GM12878 (cell line): ENCODE measurements around the gene SLC1A2. TPM values are rescaled to one million over a fixed set of nuclear protein-coding genes. Genes with fewer than 3 reads are reported as not detected.

Experiments used
- ATAC-seq: fragments of 200-7000 bp; cut with Tn5 transposase; 3 replicates; pipeline ENCODE4 v1.9.1; 2020; ENCODE audit warnings: mild to moderate bottlenecking, moderate library complexity
- BruUV-seq: library from RNA; stranded (reverse); fragments of 400-500 nt; replicated peaks from 2 replicates; lab custom pipeline; 2021; lab: Mats Ljungman, UMichigan
- CTCF ChIA-PET: fragments of 300-600 bp; sonication (Branson Sonifier 250); formaldehyde crosslinking; extraction: SDS; loops from one replicate; lab custom pipeline; 2021; ENCODE audit warnings: inconsistent platforms; lab: Yijun Ruan, JAX
- POLR2A ChIA-PET: fragments of 350-600 bp; formaldehyde crosslinking; extraction: SDS; loops from one replicate; lab custom pipeline; 2021; ENCODE audit warnings: inconsistent platforms; lab: Charles Lee
- RAD21 ChIA-PET: fragments of 300-600 bp; sonication (Branson Sonifier 250); formaldehyde crosslinking; loops from one replicate; lab custom pipeline; 2023; ENCODE audit warnings: antibody characterized with exemption; ENCODE audit not compliant: unreplicated experiment; lab: Charles Lee
- SMC1A ChIA-PET: fragments of 300-600 bp; sonication (Branson Sonifier 250); formaldehyde crosslinking; loops from one replicate; lab custom pipeline; 2023; ENCODE audit not compliant: unreplicated experiment, uncharacterized antibody; lab: Charles Lee
- DNase-seq: peaks from one replicate; pipeline ENCODE4 v3.0.0-alpha.2; 2011; ENCODE audit warnings: low read depth, low spot score
- FAIRE-seq: peaks from 3 replicates; lab custom pipeline; 2011; peaks lifted over from hg19 to GRCh38; lab: Jason Lieb, UNC
- H2AFZ ChIP-seq: 2 replicates; pipeline ENCODE4 v1.6.0; 2011; ENCODE audit warnings: low read depth, low read length, control low read depth; ENCODE audit not compliant: control insufficient read depth
- H3K27ac ChIP-seq: 2 replicates; pipeline ENCODE4 v1.5.1; 2011; ENCODE audit warnings: control low read depth; ENCODE audit not compliant: control insufficient read depth, insufficient read depth
- H3K27me3 ChIP-seq, 2 experiments: replicated peaks in 1 of 2; 2 replicates each; pipeline versions ENCODE4 v1.6.0 to v1.6.1; 2011; ENCODE audit warnings: low read length in 1 of 2; ENCODE audit not compliant: control insufficient read depth in 2 of 2, insufficient read depth in 2 of 2
- H3K36me3 ChIP-seq, 2 experiments: 2 replicates each; pipeline ENCODE4 v1.5.1; 2011; ENCODE audit warnings: low read length in 1 of 2; ENCODE audit not compliant: control insufficient read depth in 2 of 2, insufficient read depth in 2 of 2
- H3K4me1 ChIP-seq: 2 replicates; pipeline ENCODE4 v1.6.1; 2011; ENCODE audit warnings: mild to moderate bottlenecking, low read length, moderate library complexity, mixed read lengths; ENCODE audit not compliant: control insufficient read depth, insufficient read depth
- H3K4me2 ChIP-seq: 2 replicates; pipeline ENCODE4 v1.6.0; 2011; ENCODE audit warnings: control low read depth; ENCODE audit not compliant: control insufficient read depth, insufficient read depth
- H3K4me3 ChIP-seq: fragments of 200-600 bp; sonication (generic); 2 replicates; pipeline ENCODE4 v1.5.1; 2016
- H3K79me2 ChIP-seq: 2 replicates; pipeline ENCODE4 v1.6.0; 2011; ENCODE audit warnings: low read length; ENCODE audit not compliant: control insufficient read depth, insufficient read depth
- H3K9ac ChIP-seq: 2 replicates; pipeline ENCODE4 v1.8.0; 2011; ENCODE audit warnings: low read length, control low read depth, mixed read lengths; ENCODE audit not compliant: control insufficient read depth, insufficient read depth
- H3K9me3 ChIP-seq: replicated peaks from 3 replicates; pipeline ENCODE4 v1.5.1; 2011; ENCODE audit warnings: mild to moderate bottlenecking, low read length; ENCODE audit not compliant: control insufficient read depth, insufficient read depth
- H4K20me1 ChIP-seq: 2 replicates; pipeline ENCODE4 v1.6.0; 2011; ENCODE audit not compliant: control insufficient read depth, insufficient read depth
- EZH2 ChIP-seq: IDR thresholded peaks from 2 replicates; pipeline ENCODE4 v1.6.1; 2012; ENCODE audit warnings: low read depth, mild to moderate bottlenecking, control low read depth, inconsistent platforms, low read length, borderline replicate concordance; ENCODE audit not compliant: control insufficient read depth
- SPI1 ChIP-seq: IDR thresholded peaks from 2 replicates; pipeline ENCODE4 v1.6.1; 2011; ENCODE audit warnings: low read depth, mild to moderate bottlenecking, low read length, moderate library complexity, borderline replicate concordance; ENCODE audit not compliant: insufficient read depth
- TCF3 ChIP-seq: IDR thresholded peaks from 2 replicates; pipeline ENCODE4 v1.6.1; 2012; ENCODE audit warnings: low read depth, mild to moderate bottlenecking, low read length, borderline replicate concordance; ENCODE audit not compliant: insufficient read depth
- ZNF24 ChIP-seq: fragments of 450-650 bp; IDR thresholded peaks from 2 replicates; pipeline ENCODE4 v1.6.1; 2017; ENCODE audit warnings: antibody characterized with exemption, mild to moderate bottlenecking
- ZNF384 ChIP-seq: IDR thresholded peaks from 2 replicates; pipeline ENCODE4 v1.6.1; 2012; ENCODE audit warnings: low read depth, mild to moderate bottlenecking, low read length, improper control_type of control experiment, borderline replicate concordance
- WGBS: methylation state at CpG from one replicate; pipeline ENCODE4 v1.1.6; 2016; ENCODE audit warnings: low lambda C conversion rate; ENCODE audit not compliant: insufficient replicate concordance, insufficient coverage; ENCODE audit errors: missing lambda C conversion rate; 5-methylcytosine and 5-hydroxymethylcytosine counted together
- in situ Hi-C: fragments of 300-500 bp; cut with MboI; formaldehyde crosslinking; loops from 9 replicates; pipeline ENCODE4 v1.14.3; 2018; ENCODE audit warnings: mixed read lengths
- intact Hi-C: fragments of 100-400 bp; cut with micrococcal nuclease; formaldehyde crosslinking; loops from one replicate; pipeline ENCODE4 v1.14.2; 2022; ENCODE audit not compliant: unreplicated experiment
- polyA plus RNA-seq, 11 experiments: library from polyadenylated mRNA; depleted of rRNA in 4 of 11; unstranded in 6 of 11; stranded (reverse) in 5 of 11; fragments of >200 nt; fragmentation: Nextera tagmentation in 4 of 11; fragmentation: Illumina TruSeq in 1 of 11; extraction: Ambion mirVana in 4 of 11; extraction: Trizol in 1 of 11; gene quantifications; 1 replicate in 1 of 11; 2 replicates in 10 of 11; pipeline versions ENCODE4 v1.2.1 to v1.2.3, GENCODE V29; 2011 to 2016; ENCODE audit warnings: inconsistent platforms in 2 of 11, missing spikeins in 2 of 11, low read depth in 1 of 11
- total RNA-seq, 4 experiments: library from RNA; depleted of rRNA in 3 of 4; stranded (reverse); fragments of >200 nt in 3 of 4; fragmentation: Illumina TruSeq in 1 of 4; extraction: Trizol in 1 of 4; gene quantifications; 2 replicates each; pipeline versions ENCODE4 v1.2.1 to v1.2.3, GENCODE V29; 2013 to 2021
- TF ChIP-seq, protein P1 (sequence below): fragments of 450-650 bp; IDR thresholded peaks from 2 replicates; pipeline ENCODE4 v1.6.1; 2017; ENCODE audit warnings: mild to moderate bottlenecking, low read depth, inconsistent platforms; ENCODE audit not compliant: poor library complexity, severe bottlenecking
- TF ChIP-seq, protein P2 (sequence below): fragments of 450-650 bp; IDR thresholded peaks from 2 replicates; pipeline ENCODE4 v1.6.1; 2017; ENCODE audit warnings: mild to moderate bottlenecking
- TF ChIP-seq, protein P3 (sequence below): IDR thresholded peaks from 2 replicates; pipeline ENCODE4 v1.6.1; 2012; ENCODE audit warnings: improper control_type of control experiment, low read depth, low read length; ENCODE audit not compliant: insufficient replicate concordance
- TF ChIP-seq, protein P4 (sequence below): fragments of 450-650 bp; IDR thresholded peaks from 2 replicates; pipeline ENCODE4 v1.6.1; 2017; ENCODE audit warnings: borderline replicate concordance

Gene SLC1A2
- total and polyA plus RNA-seq, 10 of the 15 experiments (the other 5 are each of a cell fraction or from before 2014, with no cell fraction given) = 0.01 to 0.84 (median 0.22) TPM; not detected in 1

DNA sequence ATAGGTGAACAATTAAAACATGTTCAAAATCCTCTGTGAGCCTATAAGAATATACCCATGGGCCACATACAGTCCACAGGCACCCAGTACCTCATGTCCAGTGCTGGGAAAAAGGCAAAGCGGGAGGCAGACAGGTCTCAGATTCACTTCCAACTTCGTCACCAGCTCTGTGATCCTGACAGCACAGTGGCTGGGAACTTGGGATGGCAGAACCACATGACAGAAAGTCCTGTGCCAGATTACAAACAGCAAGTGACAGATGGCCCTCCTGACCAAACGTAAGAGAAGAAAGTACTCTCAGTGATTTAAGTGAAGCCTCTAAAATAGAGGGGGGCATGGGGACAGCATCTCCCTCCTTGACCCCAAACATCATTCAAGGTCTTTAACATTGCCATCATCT lies 5.8 kb downstream of the SLC1A2 start:
- Histone ChIP-seq H4K20me1 (no peaks in the 10 kb centered on the region), H3K27me3 (peaks cover 7 to 21% of the 10 kb centered on the region in 2 experiments), H2AFZ (no peak overlapping the region), H3K36me3 (no peaks in the 10 kb centered on the region), H3K27ac (no peak overlapping the region), H3K79me2 (no peaks in the 10 kb centered on the region), H3K9me3 (no peaks in the 10 kb centered on the region), H3K4me1 (no peaks in the 10 kb centered on the region), H3K4me2 (no peak overlapping the region), H3K9ac (no peak overlapping the region), H3K4me3 (no peak overlapping the region)
- no TSS peak for BruUV-seq
- ATAC-seq (no peak), DNase-seq (no peak), FAIRE-seq (no peak)
- SMC1A ChIA-PET = no interaction called here
- CTCF ChIA-PET = interaction anchor here (1.2 kb wide), 1 partner anchor 10 kb away, joined by 3 read pairs; no protein-coding TSS in a partner anchor
- intact Hi-C loops (loop anchor here (5.0 kb wide), 1 partner anchor 906 kb away; no protein-coding TSS in a partner anchor), in situ Hi-C loops (loop anchor here (10.0 kb wide), 1 partner anchor 829 kb away; no protein-coding TSS in a partner anchor)
- 0% methylated on average over 3 of the region's 3 CpGs for WGBS
- RAD21 ChIA-PET = interaction anchor here (1.3 kb wide), 1 partner anchor 24 kb away, joined by 3 read pairs; no protein-coding TSS in a partner anchor
- POLR2A ChIA-PET = no interaction called here
- no peak for TF ChIP-seq ZNF24
- TF ChIP-seq, protein P1, sequence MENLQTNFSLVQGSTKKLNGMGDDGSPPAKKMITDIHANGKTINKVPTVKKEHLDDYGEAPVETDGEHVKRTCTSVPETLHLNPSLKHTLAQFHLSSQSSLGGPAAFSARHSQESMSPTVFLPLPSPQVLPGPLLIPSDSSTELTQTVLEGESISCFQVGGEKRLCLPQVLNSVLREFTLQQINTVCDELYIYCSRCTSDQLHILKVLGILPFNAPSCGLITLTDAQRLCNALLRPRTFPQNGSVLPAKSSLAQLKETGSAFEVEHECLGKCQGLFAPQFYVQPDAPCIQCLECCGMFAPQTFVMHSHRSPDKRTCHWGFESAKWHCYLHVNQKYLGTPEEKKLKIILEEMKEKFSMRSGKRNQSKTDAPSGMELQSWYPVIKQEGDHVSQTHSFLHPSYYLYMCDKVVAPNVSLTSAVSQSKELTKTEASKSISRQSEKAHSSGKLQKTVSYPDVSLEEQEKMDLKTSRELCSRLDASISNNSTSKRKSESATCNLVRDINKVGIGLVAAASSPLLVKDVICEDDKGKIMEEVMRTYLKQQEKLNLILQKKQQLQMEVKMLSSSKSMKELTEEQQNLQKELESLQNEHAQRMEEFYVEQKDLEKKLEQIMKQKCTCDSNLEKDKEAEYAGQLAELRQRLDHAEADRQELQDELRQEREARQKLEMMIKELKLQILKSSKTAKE = no peak
- no peak for TF ChIP-seq EZH2
- TF ChIP-seq, protein P2, sequence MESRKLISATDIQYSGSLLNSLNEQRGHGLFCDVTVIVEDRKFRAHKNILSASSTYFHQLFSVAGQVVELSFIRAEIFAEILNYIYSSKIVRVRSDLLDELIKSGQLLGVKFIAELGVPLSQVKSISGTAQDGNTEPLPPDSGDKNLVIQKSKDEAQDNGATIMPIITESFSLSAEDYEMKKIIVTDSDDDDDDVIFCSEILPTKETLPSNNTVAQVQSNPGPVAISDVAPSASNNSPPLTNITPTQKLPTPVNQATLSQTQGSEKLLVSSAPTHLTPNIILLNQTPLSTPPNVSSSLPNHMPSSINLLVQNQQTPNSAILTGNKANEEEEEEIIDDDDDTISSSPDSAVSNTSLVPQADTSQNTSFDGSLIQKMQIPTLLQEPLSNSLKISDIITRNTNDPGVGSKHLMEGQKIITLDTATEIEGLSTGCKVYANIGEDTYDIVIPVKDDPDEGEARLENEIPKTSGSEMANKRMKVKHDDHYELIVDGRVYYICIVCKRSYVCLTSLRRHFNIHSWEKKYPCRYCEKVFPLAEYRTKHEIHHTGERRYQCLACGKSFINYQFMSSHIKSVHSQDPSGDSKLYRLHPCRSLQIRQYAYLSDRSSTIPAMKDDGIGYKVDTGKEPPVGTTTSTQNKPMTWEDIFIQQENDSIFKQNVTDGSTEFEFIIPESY = no peak
- TF ChIP-seq ZNF384 = no peak
- TF ChIP-seq, protein P3, sequence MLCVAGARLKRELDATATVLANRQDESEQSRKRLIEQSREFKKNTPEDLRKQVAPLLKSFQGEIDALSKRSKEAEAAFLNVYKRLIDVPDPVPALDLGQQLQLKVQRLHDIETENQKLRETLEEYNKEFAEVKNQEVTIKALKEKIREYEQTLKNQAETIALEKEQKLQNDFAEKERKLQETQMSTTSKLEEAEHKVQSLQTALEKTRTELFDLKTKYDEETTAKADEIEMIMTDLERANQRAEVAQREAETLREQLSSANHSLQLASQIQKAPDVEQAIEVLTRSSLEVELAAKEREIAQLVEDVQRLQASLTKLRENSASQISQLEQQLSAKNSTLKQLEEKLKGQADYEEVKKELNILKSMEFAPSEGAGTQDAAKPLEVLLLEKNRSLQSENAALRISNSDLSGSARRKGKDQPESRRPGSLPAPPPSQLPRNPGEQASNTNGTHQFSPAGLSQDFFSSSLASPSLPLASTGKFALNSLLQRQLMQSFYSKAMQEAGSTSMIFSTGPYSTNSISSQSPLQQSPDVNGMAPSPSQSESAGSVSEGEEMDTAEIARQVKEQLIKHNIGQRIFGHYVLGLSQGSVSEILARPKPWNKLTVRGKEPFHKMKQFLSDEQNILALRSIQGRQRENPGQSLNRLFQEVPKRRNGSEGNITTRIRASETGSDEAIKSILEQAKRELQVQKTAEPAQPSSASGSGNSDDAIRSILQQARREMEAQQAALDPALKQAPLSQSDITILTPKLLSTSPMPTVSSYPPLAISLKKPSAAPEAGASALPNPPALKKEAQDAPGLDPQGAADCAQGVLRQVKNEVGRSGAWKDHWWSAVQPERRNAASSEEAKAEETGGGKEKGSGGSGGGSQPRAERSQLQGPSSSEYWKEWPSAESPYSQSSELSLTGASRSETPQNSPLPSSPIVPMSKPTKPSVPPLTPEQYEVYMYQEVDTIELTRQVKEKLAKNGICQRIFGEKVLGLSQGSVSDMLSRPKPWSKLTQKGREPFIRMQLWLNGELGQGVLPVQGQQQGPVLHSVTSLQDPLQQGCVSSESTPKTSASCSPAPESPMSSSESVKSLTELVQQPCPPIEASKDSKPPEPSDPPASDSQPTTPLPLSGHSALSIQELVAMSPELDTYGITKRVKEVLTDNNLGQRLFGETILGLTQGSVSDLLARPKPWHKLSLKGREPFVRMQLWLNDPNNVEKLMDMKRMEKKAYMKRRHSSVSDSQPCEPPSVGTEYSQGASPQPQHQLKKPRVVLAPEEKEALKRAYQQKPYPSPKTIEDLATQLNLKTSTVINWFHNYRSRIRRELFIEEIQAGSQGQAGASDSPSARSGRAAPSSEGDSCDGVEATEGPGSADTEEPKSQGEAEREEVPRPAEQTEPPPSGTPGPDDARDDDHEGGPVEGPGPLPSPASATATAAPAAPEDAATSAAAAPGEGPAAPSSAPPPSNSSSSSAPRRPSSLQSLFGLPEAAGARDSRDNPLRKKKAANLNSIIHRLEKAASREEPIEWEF = no peak
- TF ChIP-seq TCF3 = no peak
- TF ChIP-seq, protein P4, sequence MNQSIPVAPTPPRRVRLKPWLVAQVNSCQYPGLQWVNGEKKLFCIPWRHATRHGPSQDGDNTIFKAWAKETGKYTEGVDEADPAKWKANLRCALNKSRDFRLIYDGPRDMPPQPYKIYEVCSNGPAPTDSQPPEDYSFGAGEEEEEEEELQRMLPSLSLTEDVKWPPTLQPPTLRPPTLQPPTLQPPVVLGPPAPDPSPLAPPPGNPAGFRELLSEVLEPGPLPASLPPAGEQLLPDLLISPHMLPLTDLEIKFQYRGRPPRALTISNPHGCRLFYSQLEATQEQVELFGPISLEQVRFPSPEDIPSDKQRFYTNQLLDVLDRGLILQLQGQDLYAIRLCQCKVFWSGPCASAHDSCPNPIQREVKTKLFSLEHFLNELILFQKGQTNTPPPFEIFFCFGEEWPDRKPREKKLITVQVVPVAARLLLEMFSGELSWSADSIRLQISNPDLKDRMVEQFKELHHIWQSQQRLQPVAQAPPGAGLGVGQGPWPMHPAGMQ = no peak
- no peak for TF ChIP-seq SPI1
